Esophagus mucosa (tissue), 1 donor: ENCODE results near the gene B4GALNT3. TPM values are rescaled to one million over a fixed set of nuclear protein-coding genes. Genes with fewer than 3 reads are reported as not detected.

Experiments
- ATAC-seq: fragments of 200-7000 bp; cut with Tn5 transposase; one replicate; pipeline ENCODE4 v1.9.1; 2020
- total RNA-seq: library from RNA; stranded (reverse); gene quantifications from one replicate; pipeline ENCODE4 v1.2.4, GENCODE V29; 2023
- donor health status: DM: yes; HTN: yes; CAD: no.

The B4GALNT3 gene
- total RNA-seq, 1 donor from 2014 or later, result 25.9 TPM

GRCh38 chr12:559906-560455 is 100.2 kb downstream of the B4GALNT3 start:
- ATAC-seq, result no peak

GRCh38 chr12:560691-561390 is 101.1 kb downstream of the B4GALNT3 start:
- ATAC-seq, result no peak

GRCh38 chr12:561391-561705 is 101.6 kb downstream of the B4GALNT3 start:
- no peak for ATAC-seq

GRCh38 chr12:561908-562593 is 102.3 kb downstream of the B4GALNT3 start:
- peak; percentile 10 for ATAC-seq

- ATAC-seq, result no peak
Observed at GRCh38 chr12:562634-563033, 102.9 kb downstream of the B4GALNT3 start.

- no peak for ATAC-seq
Observed at GRCh38 chr12:563250-563781, 103.6 kb downstream of the B4GALNT3 start.

GRCh38 chr12:563787-564298 is 104.1 kb downstream of the B4GALNT3 start:
- ATAC-seq, result no peak

- no peak for ATAC-seq
Observed at GRCh38 chr12:565161-565560, 105.4 kb downstream of the B4GALNT3 start.

- no peak for ATAC-seq
Observed at GRCh38 chr12:565589-566105, 105.9 kb downstream of the B4GALNT3 start.

- ATAC-seq, result no peak
Observed at GRCh38 chr12:568486-568885, 108.7 kb downstream of the B4GALNT3 start.

- no peak for ATAC-seq
Observed at GRCh38 chr12:569091-569676, 109.4 kb downstream of the B4GALNT3 start.

- peak; percentile 76 for ATAC-seq
Observed at GRCh38 chr12:569803-570434, 110.2 kb downstream of the B4GALNT3 start.

- peak; percentile 66 for ATAC-seq
Observed at GRCh38 chr12:570435-570920, 110.7 kb downstream of the B4GALNT3 start.

GRCh38 chr12:570921-571794 is 111.4 kb downstream of the B4GALNT3 start:
- peak; percentile 37 for ATAC-seq

GRCh38 chr12:571795-572531 is 112.2 kb downstream of the B4GALNT3 start:
- ATAC-seq, result no peak

- no peak for ATAC-seq
Observed at GRCh38 chr12:572532-572899, 112.8 kb downstream of the B4GALNT3 start.

- no peak for ATAC-seq
Observed at GRCh38 chr12:573232-573631, 113.5 kb downstream of the B4GALNT3 start.

- ATAC-seq, result peak; percentile 56
Observed at GRCh38 chr12:574475-575128, 114.9 kb downstream of the B4GALNT3 start.

- ATAC-seq, result peak; percentile 79
Observed at GRCh38 chr12:575129-575502, 115.4 kb downstream of the B4GALNT3 start.
